Stimulated activated CD4-positive, alpha-beta T cell treated with anti-CD3 and anti-CD28 coated beads, TNF-alpha, amount 100 ng/mL, for 4 hours (primary cell): ENCODE data around the gene RASGEF1C.
"Not testable (repeated sequence)": the region's sequence is repeated elsewhere in the genome, so short reads cannot be mapped to it uniquely, and the experiment has no call there.

ENCODE experiments used
- DNase-seq, 3 experiments: peaks; one replicate each; pipeline ENCODE4 v3.0.0-alpha.2; 2020; ENCODE audit warnings: low read depth in 3 of 3

Gene RASGEF1C

GRCh38 chr5:180211761-180212035, 2.7 kb upstream of the RASGEF1C start:
- no peak for DNase-seq

GRCh38 chr5:180210961-180211760, 2.1 kb upstream of the RASGEF1C start:
- DNase-seq = no peak

- not testable (repeated sequence) for DNase-seq
These were observed 1.1 kb upstream of the RASGEF1C start for GRCh38 chr5:180210077-180210476.

GRCh38 chr5:180208435-180209081, 453 bp downstream of the RASGEF1C start:
- DNase-seq = peak in 1 of 3 experiments; percentile 5

- no peak for DNase-seq
These were observed 975 bp downstream of the RASGEF1C start for GRCh38 chr5:180208038-180208434.

- no peak for DNase-seq
These were observed 1.4 kb downstream of the RASGEF1C start for GRCh38 chr5:180207593-180207992.

GRCh38 chr5:180206993-180207392, 2.0 kb downstream of the RASGEF1C start:
- no peak for DNase-seq

- no peak for DNase-seq
These were observed 3.1 kb downstream of the RASGEF1C start for GRCh38 chr5:180205916-180206315.

GRCh38 chr5:180204276-180204819, 4.7 kb downstream of the RASGEF1C start:
- DNase-seq = no peak

GRCh38 chr5:180202939-180203573, 6.0 kb downstream of the RASGEF1C start:
- no peak for DNase-seq

- no peak for DNase-seq
These were observed 7.7 kb downstream of the RASGEF1C start for GRCh38 chr5:180201051-180201987.

- no peak for DNase-seq
These were observed 9.6 kb downstream of the RASGEF1C start for GRCh38 chr5:180199390-180199789.

GRCh38 chr5:180198208-180198607, 10.8 kb downstream of the RASGEF1C start:
- no peak for DNase-seq

- DNase-seq = no peak
These were observed 11.9 kb downstream of the RASGEF1C start for GRCh38 chr5:180197016-180197702.

GRCh38 chr5:180194410-180195345, 14.3 kb downstream of the RASGEF1C start:
- no peak for DNase-seq

GRCh38 chr5:180193749-180194375, 15.1 kb downstream of the RASGEF1C start:
- no peak for DNase-seq

- DNase-seq = no peak
These were observed 17.3 kb downstream of the RASGEF1C start for GRCh38 chr5:180191716-180192115.

- DNase-seq = no peak
These were observed 21.2 kb downstream of the RASGEF1C start for GRCh38 chr5:180187767-180188166.

- DNase-seq = no peak
These were observed 28.2 kb downstream of the RASGEF1C start for GRCh38 chr5:180180846-180181245.
